Lower leg skin (tissue), 3 donors: ENCODE measurements around the gene GHSR.

Experiments
- CTCF ChIP-seq, 3 donors: fragments of 450-650 bp; IDR thresholded peaks; one replicate each; pipeline ENCODE4 v1.5.1; 2016; ENCODE audit warnings: antibody characterized with exemption in 3 of 3, mild to moderate bottlenecking in 3 of 3, moderate library complexity in 2 of 3
- POLR2A ChIP-seq, 2 donors: fragments of 450-650 bp; IDR thresholded peaks; one replicate each; pipeline ENCODE4 v1.6.1; 2016 to 2017; ENCODE audit warnings: antibody characterized with exemption in 2 of 2, mild to moderate bottlenecking in 1 of 2, moderate library complexity in 1 of 2

GRCh38 chr3:172402090-172402489, 46.2 kb downstream of the GHSR start:
- no peak for TF ChIP-seq CTCF (IDR thresholded peaks at IDR 0.05)
- no peak for TF ChIP-seq POLR2A (IDR thresholded peaks at IDR 0.05)
